Left cardiac atrium (tissue), 4 donors: ENCODE results near the gene MOV10L1. TPM values are rescaled to one million over a fixed set of nuclear protein-coding genes. Genes with fewer than 3 reads are reported as not detected.
"Not testable (repeated sequence)": the region's sequence is repeated elsewhere in the genome, so short reads cannot be mapped to it uniquely, and the experiment has no call there.

Experiments used
- ATAC-seq, 2 donors: fragments of 200-7000 bp; cut with Tn5 transposase; one replicate each; pipeline ENCODE4 v1.9.1; 2020; ENCODE audit warnings: mild to moderate bottlenecking in 2 of 2, moderate library complexity in 2 of 2
- DNase-seq: peaks from one replicate; pipeline ENCODE4 v3.0.0-alpha.2; 2020
- intact Hi-C, 2 donors: fragments of 100-400 bp; cut with DNase I; formaldehyde crosslinking; loops; one replicate each; pipeline versions ENCODE4 v1.14.1 to v1.15.1; 2022 to 2023
- total RNA-seq, 2 donors: library from RNA; stranded (reverse); fragmentation: NEBNext Ultra II Directional; extraction: Animal tissue kit (Norgen Biotek cat#: 25700); gene quantifications; one replicate each; pipeline ENCODE4 v1.2.1, GENCODE V29; 2021
- donor health status: DM: no; HTN: yes; CAD: no.
- donor health status: DM: no; HTN: yes; CAD: no; lungs with severe emphysema.
- donor health status: DM: yes; HTN: yes; CAD: no.
- donor health status: Dilated cardiomyopathy.

The MOV10L1 gene
- total RNA-seq, 2 donors from 2014 or later: 0.71 to 1.2 TPM

DNA sequence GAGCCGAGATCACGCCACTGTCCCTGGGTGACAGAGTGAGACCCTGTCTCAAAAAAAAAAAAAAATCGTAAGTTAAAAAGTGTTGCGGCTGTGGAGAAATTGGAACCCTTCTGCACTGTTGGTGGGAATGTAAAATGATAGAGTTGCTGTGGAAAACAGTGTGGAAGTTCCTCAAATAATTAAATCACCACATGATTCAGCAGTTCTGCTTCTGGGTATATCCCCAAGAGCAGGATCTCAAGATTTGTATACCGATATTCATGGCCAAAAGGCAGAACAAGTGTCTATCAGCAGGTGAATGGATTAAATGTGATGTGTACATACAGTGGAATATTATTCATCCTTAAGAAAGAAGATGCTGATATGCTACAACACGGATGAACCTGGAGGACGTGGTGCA, 114.8 kb downstream of the MOV10L1 start:
- no peak for ATAC-seq

DNA sequence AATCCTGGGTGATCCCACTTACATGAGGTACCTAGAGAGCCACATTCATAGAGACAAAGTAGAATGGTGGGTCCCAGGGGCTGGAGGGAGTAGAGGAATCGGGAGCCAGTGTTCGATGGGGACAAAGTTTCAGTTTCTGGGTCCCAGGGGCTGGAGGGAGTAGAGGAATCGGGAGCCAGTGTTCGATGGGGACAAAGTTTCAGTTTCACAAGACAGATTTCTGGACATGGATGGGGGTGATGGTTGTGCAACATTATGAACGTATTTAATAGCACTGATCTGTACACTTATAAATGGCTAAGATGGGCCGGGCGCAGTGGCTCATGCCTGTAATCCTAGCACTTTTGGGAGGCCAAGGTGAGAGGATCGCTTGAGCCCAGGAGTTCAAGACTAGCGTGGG, 115.2 kb downstream of the MOV10L1 start:
- ATAC-seq, intact Hi-C loops: not testable (repeated sequence)

More for the DNA sequence above, 114.8 kb downstream of the MOV10L1 start:
- intact Hi-C loops: no loop called here
- DNase-seq: no peak

DNA sequence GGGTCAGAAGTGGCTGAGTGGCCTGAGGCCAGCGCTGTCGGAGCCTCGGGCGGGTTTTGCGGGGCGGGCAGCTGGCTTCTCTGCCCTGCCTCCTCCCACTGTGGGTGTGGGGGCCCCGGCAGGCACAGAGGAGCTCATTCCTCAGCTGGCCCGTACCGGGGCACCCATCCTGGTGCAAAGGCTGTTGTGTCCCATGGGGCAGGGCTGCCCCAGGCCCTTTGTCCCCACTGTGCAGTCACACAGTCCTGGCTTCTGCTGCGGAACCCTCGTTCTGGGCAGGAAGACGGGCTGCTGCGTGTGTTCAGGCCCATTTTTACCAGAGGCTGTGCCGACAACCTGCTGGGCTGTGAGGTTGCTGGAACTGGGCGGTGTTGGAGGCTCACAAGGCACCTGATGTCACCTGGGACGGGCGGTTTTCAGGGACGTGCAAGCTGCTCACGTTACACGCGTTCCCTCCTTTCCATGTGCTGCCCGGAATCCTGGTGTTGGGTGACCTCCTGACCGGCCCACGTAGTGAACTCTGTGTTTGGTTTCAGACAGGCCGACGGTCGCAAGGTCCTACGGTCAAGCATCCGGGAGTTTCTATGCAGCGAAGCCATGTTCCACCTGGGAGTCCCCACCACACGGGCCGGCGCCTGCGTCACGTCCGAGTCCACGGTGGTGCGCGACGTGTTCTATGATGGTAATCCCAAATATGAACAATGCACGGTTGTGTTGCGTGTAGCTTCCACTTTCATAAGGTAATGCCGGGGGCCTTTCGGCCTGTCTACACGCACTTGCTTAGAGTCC, 116.2 kb downstream of the MOV10L1 start:
- intact Hi-C loops: no loop called here
- DNase-seq: no peak

More for the DNA sequence above, 115.2 kb downstream of the MOV10L1 start:
- DNase-seq: not testable (repeated sequence)

DNA sequence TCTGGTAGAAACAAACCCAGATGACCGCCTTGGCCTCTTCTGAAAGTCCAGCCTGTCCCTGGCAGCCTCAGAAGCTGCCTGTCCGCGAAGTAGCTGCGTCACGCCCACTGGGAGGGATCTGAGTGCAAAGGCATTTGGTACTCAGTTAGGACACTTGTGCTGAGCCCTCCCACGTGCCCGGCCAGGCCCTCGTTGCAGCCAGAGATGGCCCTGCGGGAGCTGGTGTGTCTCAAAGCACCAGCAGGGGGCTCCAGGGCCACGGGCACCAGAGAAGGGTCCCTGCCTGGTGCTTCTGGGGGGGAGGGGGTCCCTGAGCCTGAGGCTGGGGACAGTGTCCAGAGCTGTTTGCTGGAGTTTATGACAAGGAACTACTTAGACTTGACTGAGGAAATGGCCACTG, 116.8 kb downstream of the MOV10L1 start:
- peak; percentile 82 for DNase-seq
- ATAC-seq: peak; percentile 67 to 91
- intact Hi-C loops: no loop called here

More for the DNA sequence above, 116.2 kb downstream of the MOV10L1 start:
- ATAC-seq: no peak

DNA sequence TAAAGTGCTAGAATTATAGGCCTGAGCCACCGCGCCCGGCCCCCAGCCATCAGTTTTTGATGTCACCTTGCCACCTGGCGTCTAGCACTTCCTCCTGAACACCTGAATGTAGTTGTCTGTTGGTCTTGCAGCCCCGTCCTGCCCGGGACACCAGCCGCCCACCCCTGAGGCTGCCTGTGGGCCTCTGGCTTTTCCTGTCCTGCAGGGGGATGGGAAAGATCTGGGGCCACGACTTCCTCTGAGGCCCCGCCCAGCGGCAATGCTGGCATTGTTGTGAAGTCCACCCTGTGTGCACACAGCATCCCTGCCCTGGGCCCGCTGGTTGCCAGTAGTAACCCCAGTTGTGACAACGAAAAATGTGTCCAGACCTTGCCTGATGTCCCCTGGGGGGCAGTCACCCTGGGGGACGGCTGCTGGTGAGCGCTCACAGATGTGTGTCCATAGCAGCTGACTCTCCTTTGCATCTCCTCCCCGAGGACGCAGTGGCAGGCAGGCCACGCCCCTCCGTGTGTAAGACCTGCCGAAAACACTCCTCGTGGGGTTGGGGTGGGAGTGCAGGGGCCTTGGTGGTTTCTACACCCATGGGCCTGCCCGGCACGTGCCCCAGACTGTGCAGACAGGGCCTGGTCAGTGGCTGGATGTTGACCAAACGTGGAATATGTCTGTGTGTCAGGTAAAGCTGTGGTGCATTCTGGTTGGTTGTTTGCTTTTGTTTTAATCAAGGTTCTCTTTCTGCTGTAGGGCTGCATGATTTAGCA, 117.8 kb downstream of the MOV10L1 start:
- no peak for ATAC-seq
- DNase-seq: peak; percentile 48
- intact Hi-C loops: no loop called here

DNA sequence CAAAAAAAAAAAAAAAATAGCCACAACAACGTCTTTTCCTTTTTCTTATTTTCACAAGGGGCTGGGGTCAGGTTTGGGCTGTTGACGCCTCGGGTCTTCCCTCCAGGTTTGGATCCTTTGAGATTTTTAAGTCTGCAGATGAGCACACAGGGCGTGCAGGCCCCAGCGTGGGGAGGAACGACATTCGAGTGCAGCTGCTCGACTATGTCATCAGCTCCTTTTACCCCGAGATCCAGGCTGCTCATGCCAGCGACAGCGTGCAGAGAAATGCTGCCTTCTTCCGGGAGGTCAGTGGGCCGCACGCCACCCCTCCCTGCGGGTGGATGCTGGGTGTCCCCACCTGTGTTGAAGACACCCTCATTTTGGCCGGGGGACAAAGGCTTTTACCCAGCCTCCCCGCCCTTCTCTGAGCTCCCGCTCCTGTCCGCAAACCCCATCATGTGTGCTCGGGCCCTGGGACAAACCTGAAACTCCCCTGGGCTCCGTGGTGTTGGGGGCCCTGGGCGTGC, 118.7 kb downstream of the MOV10L1 start:
- DNase-seq: no peak
- ATAC-seq: no peak
- intact Hi-C loops: no loop called here

DNA sequence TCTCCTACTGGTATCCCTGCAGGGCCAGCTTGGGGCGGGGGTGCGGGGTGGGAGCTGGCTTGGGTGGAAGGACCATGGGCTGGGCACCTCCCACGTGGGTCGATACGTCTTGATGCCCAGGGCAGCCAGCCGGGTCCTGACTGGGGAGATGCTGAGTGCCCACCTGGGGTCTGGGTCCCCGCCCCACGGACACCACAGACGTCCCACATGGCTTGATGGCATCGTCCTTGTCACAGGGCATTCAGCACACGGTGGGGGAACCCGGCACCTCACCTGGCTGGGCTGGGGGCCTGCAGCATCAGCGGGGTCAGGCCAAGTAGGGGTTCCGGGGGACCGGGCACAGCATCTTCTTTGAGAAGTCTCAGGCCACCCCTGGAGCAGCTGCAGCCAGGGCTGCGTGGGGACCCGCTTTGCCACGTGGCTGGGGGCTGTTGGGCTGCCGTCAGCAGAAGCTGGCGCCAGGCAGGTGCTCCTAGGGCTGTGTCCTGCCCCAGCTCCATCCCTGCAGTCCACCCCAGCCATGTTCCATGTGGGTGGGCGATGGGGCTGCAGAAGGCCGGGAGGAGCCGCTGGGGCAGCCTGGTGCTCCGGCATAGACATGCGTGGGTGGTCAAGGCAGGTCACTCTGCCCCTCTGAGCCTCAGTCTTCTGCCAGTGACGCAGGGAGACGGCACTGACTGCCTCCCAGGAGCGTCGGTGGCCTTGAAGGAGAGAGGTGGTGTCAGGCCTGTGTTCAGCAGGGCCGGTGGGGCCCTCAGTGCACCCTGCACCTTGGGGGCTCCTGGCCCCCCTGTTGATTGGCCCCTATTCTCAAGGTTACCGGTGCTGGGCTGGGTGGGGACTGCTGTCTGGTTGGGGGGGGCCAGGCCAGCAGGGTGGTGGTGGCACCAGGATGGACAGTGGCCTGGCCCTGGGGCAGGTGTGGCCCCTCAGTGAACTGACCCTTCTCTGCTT, 119.4 kb downstream of the MOV10L1 start:
- intact Hi-C loops: no loop called here
- no peak for DNase-seq
- ATAC-seq: peak in 1 of 2 donors; percentile 9

DNA sequence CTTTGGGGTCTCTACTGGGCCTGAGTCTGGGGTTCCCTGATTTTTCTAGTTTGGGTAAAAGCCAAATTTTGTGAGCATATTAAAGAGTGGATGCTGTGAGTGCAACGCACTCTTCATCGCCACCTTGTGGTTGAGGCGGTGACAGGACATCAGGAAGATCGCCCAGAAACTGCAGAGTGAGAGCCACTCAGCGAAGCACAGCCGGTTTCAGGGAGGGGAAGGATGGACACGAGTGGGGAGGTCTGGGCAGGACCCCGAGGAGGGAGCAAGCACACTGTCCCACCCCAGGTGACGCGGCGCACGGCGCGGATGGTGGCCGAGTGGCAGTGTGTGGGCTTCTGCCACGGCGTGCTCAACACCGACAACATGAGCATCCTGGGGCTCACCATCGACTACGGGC, 120.1 kb downstream of the MOV10L1 start:
- peak; percentile 27 to 41 for ATAC-seq
- peak; percentile 73 for DNase-seq

DNA sequence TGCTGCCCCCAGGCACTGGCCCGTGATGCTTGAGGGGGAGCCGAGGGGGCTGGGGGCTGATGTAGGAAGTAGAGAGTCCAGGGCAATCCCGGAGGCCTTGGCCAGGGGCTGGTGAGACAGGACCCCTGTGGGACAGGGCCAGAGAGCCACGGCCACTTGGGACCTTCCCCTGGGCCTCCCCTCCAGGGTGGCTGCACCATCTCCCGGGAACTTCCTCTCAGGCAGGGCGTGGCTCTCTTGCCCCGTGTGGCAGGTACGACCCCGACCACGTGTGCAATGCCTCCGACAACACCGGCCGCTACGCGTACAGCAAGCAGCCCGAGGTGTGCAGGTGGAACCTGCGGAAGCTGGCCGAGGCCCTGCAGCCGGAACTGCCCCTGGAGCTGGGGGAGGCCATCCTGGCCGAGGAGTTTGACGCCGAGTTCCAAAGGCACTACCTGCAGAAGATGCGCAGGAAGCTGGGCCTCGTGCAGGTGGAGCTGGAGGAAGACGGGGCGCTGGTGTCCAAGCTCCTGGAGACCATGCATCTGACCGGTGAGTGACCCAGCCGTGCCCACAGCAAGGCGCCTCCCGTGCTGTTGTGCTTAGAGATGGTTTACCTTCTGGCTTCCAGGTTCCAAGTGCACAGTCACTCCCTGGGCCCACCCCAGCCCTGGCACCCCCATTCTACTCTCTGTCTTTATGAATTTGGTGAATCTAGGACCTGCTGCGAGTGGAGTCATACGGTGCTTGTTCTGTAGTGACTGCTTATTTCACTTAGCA, 120.8 kb downstream of the MOV10L1 start:
- intact Hi-C loops: loop anchor here (2.0 to 5.0 kb wide), 2 partner anchors 62 to 63 kb away; no protein-coding TSS in a partner anchor
- ATAC-seq: no peak
- DNase-seq: no peak

More for the DNA sequence above, 120.1 kb downstream of the MOV10L1 start:
- intact Hi-C loops: loop anchor here (2.0 to 5.0 kb wide), 2 partner anchors 61 to 63 kb away; no protein-coding TSS in a partner anchor

DNA sequence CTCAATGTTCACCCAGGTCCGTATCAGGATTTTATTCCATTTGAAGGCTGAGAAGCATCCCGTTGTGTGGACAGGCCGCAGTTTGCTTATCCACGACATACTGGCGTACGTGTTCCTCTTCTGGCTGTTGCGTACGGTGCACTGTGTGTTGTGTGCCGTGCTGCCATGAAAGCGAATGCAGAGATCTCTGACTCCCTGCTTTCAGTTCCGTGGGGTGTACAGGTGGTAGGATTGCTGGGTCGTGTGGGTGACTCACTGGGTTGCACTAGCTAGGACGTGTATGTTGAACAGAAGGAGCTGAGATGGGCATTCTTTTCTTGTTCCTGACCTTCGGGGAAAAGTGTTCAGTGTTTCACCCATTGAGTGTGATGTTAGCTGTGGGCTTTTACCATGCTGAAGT, 121.3 kb downstream of the MOV10L1 start:
- intact Hi-C loops: loop anchor here (2.0 to 5.0 kb wide), 2 partner anchors 62 to 64 kb away; no protein-coding TSS in a partner anchor
- ATAC-seq: no peak
- no peak for DNase-seq

Other genes starting within 250 kb of the MOV10L1 start
- gene ZBED4, start 236.2 kb upstream of the MOV10L1 start, total RNA-seq: 1 to 10 TPM; 4.4 to 6.7 TPM
- 10 to 100 TPM; 15.3 to 15.9 TPM for gene ALG12, start 171.6 kb upstream of the MOV10L1 start, total RNA-seq
- gene CRELD2, start 171.4 kb upstream of the MOV10L1 start, total RNA-seq: 10 to 100 TPM; 30.1 to 43.7 TPM
- 10 to 100 TPM; 44.1 to 66.8 TPM for gene PIM3, start 129.2 kb upstream of the MOV10L1 start, total RNA-seq
- gene IL17REL, start 77.2 kb upstream of the MOV10L1 start, total RNA-seq: not detected
- gene TTLL8, start 31.7 kb upstream of the MOV10L1 start, total RNA-seq: not detected
- under 1 TPM; 0.29 to 0.41 TPM for gene MLC1, start 4.6 kb upstream of the MOV10L1 start, total RNA-seq
- gene PANX2, start 80.7 kb downstream of the MOV10L1 start, total RNA-seq: 1 to 10 TPM in 1 of 2 donors, under 1 TPM in 1; 0.89 to 1.1 TPM
- 10 to 100 TPM; 19.6 to 26.1 TPM for gene TRABD, start 95.9 kb downstream of the MOV10L1 start, total RNA-seq
- gene SELENOO, start 111.0 kb downstream of the MOV10L1 start, total RNA-seq: 10 to 100 TPM; 11.7 to 15.0 TPM
- gene TUBGCP6, start 155.0 kb downstream of the MOV10L1 start, total RNA-seq: 10 to 100 TPM; 20.4 to 22.0 TPM
- gene HDAC10, start 161.3 kb downstream of the MOV10L1 start, total RNA-seq: 10 to 100 TPM; 11.2 to 14.2 TPM
- gene MAPK12, start 171.7 kb downstream of the MOV10L1 start, total RNA-seq: 10 to 100 TPM; 13.2 to 14.7 TPM
- gene MAPK11, start 180.4 kb downstream of the MOV10L1 start, total RNA-seq: 10 to 100 TPM; 13.3 to 15.4 TPM
- 10 to 100 TPM; 76.2 to 91.5 TPM for gene PLXNB2, start 217.6 kb downstream of the MOV10L1 start, total RNA-seq
- 1 to 10 TPM; 2.4 TPM for gene DENND6B, start 237.0 kb downstream of the MOV10L1 start, total RNA-seq